Forelimb muscle (tissue), 1 donor: ENCODE measurements around the gene AOPEP. TPM values are rescaled to one million over a fixed set of nuclear protein-coding genes. Genes with fewer than 3 reads are reported as not detected.

Experiments
- DNase-seq: peaks from one replicate; pipeline ENCODE4 v3.0.0-alpha.2; 2013; ENCODE audit warnings: low read depth
- polyA plus RNA-seq: library from polyadenylated mRNA; unstranded; fragments of 120-200 nt; gene quantifications from one replicate; pipeline ENCODE4 v1.2.1, GENCODE V29; 2013; ENCODE audit not compliant: insufficient read length

Gene AOPEP
- polyA plus RNA-seq, 1 donor, result 43.0 TPM

- no peak for DNase-seq
Observed at GRCh38 chr9:95132366-95133324, 406.1 kb downstream of the AOPEP start.

DNA sequence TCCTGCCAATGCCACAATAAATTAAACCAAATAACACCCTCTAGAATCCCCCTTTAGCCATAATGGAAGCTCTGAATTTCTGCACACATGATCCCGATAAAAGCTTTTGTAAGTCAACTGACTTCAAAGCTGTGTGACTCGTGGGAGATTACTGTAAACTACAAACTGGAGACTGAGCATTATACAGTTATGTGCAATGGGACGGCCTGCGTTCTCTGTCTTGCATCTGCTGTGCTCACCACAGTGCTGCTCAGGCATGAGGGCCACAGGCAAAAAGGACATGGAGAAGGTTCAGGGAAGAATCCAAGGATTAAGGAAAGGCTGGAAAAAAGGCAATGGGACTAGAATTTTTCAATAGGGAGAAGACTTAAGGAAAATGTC is 406.8 kb downstream of the AOPEP start:
- DNase-seq, result no peak

DNA sequence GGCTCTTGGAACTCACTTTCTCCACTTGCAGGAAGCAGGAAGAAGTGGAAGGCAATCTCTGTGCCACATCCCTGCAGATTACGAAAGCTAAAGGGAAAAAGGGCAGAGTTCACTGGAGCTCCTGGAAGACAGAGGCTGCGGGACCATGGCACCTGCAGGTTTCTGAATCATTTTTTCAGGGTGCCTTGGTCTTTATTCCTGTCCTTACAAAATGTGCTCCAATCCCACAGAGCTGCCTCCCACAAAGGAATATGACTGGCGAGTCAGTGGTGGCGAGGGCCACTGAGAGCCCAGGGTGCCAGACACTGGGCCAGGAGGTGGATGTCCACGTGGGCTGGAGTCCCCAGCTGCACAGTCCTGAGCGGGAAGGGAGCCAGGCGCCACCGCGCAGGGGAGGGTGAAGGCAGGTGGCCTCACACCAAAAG is 408.0 kb downstream of the AOPEP start:
- DNase-seq, result no peak

GRCh38 chr9:95135756-95136155 is 409.3 kb downstream of the AOPEP start:
- no peak for DNase-seq

Other genes with a start within 250 kb of the AOPEP start
- 7.9 TPM for gene PCAT7, start 171.6 kb upstream of the AOPEP start, polyA plus RNA-seq
- 91.5 TPM for gene FBP2, start 132.9 kb upstream of the AOPEP start, polyA plus RNA-seq
- gene FBP1, start 87.2 kb upstream of the AOPEP start, polyA plus RNA-seq, result 0.53 TPM